ENCODE measurements around the gene ELMO1. TPM values are rescaled to one million over a fixed set of nuclear protein-coding genes. Genes with fewer than 3 reads are reported as not detected.

The ELMO1 gene
- total RNA-seq, 4 donors from 2014 or later = 31.1 to 42.9 (median 38.7) TPM

GRCh38 chr7:36862771-36863261 lies 585.8 kb downstream of the ELMO1 start:
- Histone ChIP-seq H3K4me3 (no peak overlapping the region), H3K27me3 (no peaks in the 10 kb centered on the region), H3K27ac (replicated peaks in 1 of 4) (no peak overlapping the region), H3K4me1 (peaks cover 0 to 20% (median 7%) of the 10 kb centered on the region in 4 donors), H3K36me3 (peaks cover 0 to 19% (median 10%) of the 10 kb centered on the region in 4 donors), H3K9me3 (no peaks in the 10 kb centered on the region)
- TF ChIP-seq POLR2A (IDR thresholded peaks at IDR 0.05; ENCODE audit: low read depth) = no peak
- TF ChIP-seq, protein P1, sequence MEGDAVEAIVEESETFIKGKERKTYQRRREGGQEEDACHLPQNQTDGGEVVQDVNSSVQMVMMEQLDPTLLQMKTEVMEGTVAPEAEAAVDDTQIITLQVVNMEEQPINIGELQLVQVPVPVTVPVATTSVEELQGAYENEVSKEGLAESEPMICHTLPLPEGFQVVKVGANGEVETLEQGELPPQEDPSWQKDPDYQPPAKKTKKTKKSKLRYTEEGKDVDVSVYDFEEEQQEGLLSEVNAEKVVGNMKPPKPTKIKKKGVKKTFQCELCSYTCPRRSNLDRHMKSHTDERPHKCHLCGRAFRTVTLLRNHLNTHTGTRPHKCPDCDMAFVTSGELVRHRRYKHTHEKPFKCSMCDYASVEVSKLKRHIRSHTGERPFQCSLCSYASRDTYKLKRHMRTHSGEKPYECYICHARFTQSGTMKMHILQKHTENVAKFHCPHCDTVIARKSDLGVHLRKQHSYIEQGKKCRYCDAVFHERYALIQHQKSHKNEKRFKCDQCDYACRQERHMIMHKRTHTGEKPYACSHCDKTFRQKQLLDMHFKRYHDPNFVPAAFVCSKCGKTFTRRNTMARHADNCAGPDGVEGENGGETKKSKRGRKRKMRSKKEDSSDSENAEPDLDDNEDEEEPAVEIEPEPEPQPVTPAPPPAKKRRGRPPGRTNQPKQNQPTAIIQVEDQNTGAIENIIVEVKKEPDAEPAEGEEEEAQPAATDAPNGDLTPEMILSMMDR (IDR thresholded peaks at IDR 0.05) = no peak
- TF ChIP-seq EP300 (IDR thresholded peaks at IDR 0.05) = no peak
- TF ChIP-seq POLR2AphosphoS5 (IDR thresholded peaks at IDR 0.05) = no peak
- intact Hi-C loops (cut with DNase I) = no loop called here
- 64% methylated on average over 4 of the region's 4 CpGs for WGBS
- no peak for DNase-seq (ENCODE audit: extremely low spot score)

DNA sequence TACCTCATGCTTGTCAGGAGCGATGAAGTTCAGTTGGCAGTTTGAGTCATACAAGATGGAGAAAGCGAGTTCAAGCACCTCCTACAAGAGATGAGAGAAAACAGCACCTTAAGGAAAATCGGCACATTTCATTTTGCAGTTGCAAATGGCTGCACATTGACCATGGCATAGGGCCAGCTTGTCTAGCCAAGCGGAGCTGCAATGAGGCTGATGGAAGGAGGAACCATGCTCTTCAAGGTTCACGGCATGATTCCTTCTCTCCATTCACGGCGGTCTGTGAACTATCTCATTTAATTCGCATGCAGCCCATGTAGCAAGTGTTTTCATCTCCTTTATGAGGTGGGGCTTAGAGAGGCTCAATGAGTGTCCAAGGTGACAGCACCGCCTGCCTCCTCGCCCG lies 587.0 kb downstream of the ELMO1 start:
- H3K36me3 ChIP-seq = peaks cover 0 to 20% (median 11%) of the 10 kb centered on the region in 4 donors
- TF ChIP-seq, protein P1 (IDR thresholded peaks at IDR 0.05) = no peak
- no peak for TF ChIP-seq EP300 (IDR thresholded peaks at IDR 0.05)
- no peak for TF ChIP-seq POLR2AphosphoS5 (IDR thresholded peaks at IDR 0.05)
- TF ChIP-seq POLR2A (IDR thresholded peaks at IDR 0.05; ENCODE audit: low read depth) = no peak
- peaks cover 0 to 20% (median 7%) of the 10 kb centered on the region in 4 donors for H3K4me1 ChIP-seq
- no peaks in the 10 kb centered on the region for H3K27me3 ChIP-seq
- H3K4me3 ChIP-seq = no peak overlapping the region
- H3K27ac ChIP-seq (replicated peaks in 1 of 4) = no peak overlapping the region
- WGBS = 95% methylated on average over 11 of the region's 11 CpGs
- peak; percentile 60 for DNase-seq (ENCODE audit: extremely low spot score)
- intact Hi-C loops (cut with DNase I) = no loop called here
- no peaks in the 10 kb centered on the region for H3K9me3 ChIP-seq

- H3K9me3 ChIP-seq = no peaks in the 10 kb centered on the region
- TF ChIP-seq, protein P1 (IDR thresholded peaks at IDR 0.05) = no peak
- TF ChIP-seq POLR2A (IDR thresholded peaks at IDR 0.05; ENCODE audit: low read depth) = no peak
- no peak for TF ChIP-seq POLR2AphosphoS5 (IDR thresholded peaks at IDR 0.05)
- TF ChIP-seq EP300 (IDR thresholded peaks at IDR 0.05) = no peak
- H3K36me3 ChIP-seq = peaks cover 0 to 27% (median 19%) of the 10 kb centered on the region in 4 donors
- 80% methylated on average over 2 of the region's 2 CpGs for WGBS
- no peak for DNase-seq (ENCODE audit: extremely low spot score)
- H3K4me3 ChIP-seq = no peak overlapping the region
- H3K27ac ChIP-seq (replicated peaks in 1 of 4) = no peak overlapping the region
- no peaks in the 10 kb centered on the region for H3K27me3 ChIP-seq
- intact Hi-C loops (cut with DNase I) = no loop called here
- H3K4me1 ChIP-seq = peaks cover 0 to 20% (median 7%) of the 10 kb centered on the region in 4 donors
Observed at GRCh38 chr7:36860681-36861080, 588.0 kb downstream of the ELMO1 start.

DNA sequence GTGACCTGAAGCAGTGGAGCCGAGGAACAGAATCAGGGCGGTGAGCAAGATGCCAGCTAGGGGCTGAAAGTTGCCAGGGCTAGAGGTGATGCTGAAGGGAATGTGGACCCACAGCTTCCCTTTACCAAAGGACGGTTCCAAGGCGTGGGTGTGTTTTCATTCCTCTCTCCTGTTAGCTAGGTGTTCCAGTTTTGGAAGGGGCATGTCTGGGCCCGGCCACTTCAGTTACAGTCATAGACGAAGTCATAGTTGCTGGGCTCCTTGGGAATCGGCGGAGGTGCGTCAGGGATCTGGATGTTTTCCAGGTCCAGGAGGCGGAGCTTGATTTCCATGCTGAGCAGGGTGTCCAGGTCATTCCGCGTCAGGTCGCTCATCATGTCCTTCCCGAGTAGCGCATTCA lies 593.3 kb downstream of the ELMO1 start:
- H3K9me3 ChIP-seq = no peaks in the 10 kb centered on the region
- no peaks in the 10 kb centered on the region for H3K4me1 ChIP-seq
- no peak for TF ChIP-seq POLR2AphosphoS5 (IDR thresholded peaks at IDR 0.05)
- TF ChIP-seq, protein P1 (IDR thresholded peaks at IDR 0.05) = no peak
- no peak for TF ChIP-seq POLR2A (IDR thresholded peaks at IDR 0.05; ENCODE audit: low read depth)
- no peak for TF ChIP-seq EP300 (IDR thresholded peaks at IDR 0.05)
- no peak overlapping the region for H3K4me3 ChIP-seq
- no peak overlapping the region for H3K27ac ChIP-seq (replicated peaks in 1 of 4)
- no peaks in the 10 kb centered on the region for H3K27me3 ChIP-seq
- intact Hi-C loops (cut with DNase I) = no loop called here
- 97% methylated on average over 15 of the region's 15 CpGs for WGBS
- H3K36me3 ChIP-seq = peaks cover 8 to 46% (median 30%) of the 10 kb centered on the region in 4 donors
- DNase-seq (ENCODE audit: extremely low spot score) = peak; percentile 68

DNA sequence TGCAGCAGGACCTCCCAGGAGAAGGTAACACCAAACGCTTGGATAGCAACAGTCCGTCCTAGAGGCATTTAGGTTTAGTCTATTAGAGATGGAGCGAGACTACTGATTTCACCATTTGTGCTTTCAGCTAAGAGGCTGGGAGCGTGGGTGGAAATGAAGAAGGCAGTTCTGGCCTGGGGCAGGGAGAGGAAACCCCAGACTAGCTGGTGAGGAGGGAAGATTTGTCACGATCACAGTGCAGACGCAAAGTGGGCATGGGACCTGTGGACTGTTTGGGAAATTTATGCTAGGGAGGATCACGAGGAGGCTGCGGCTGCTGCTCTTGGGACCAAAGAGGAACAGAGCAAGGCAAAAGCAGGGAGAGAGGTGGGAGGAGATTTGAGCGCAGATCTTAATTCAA lies 594.0 kb downstream of the ELMO1 start:
- Histone ChIP-seq H3K36me3 (peaks cover 8 to 46% (median 30%) of the 10 kb centered on the region in 4 donors), H3K9me3 (no peaks in the 10 kb centered on the region), H3K27ac (replicated peaks in 1 of 4) (no peak overlapping the region), H3K4me3 (no peak overlapping the region), H3K27me3 (no peaks in the 10 kb centered on the region), H3K4me1 (no peaks in the 10 kb centered on the region)
- peak; percentile 57 for DNase-seq (ENCODE audit: extremely low spot score)
- WGBS = 93% methylated on average over 9 of the region's 9 CpGs
- intact Hi-C loops (cut with DNase I) = no loop called here
- no peak for TF ChIP-seq EP300 (IDR thresholded peaks at IDR 0.05)
- TF ChIP-seq, protein P1 (IDR thresholded peaks at IDR 0.05) = no peak
- TF ChIP-seq POLR2AphosphoS5 (IDR thresholded peaks at IDR 0.05) = no peak
- no peak for TF ChIP-seq POLR2A (IDR thresholded peaks at IDR 0.05; ENCODE audit: low read depth)
